Activated CD4-positive, CD25-positive, alpha-beta regulatory T cell treated with anti-CD3 and anti-CD28 coated beads, Interleukin-2, amount 50 U/mL, for 24 hours (primary cell): ENCODE data around the gene ZC3H18.
"Not testable (repeated sequence)": the region's sequence is repeated elsewhere in the genome, so short reads cannot be mapped to it uniquely, and the experiment has no call there.

Source experiments
- ATAC-seq, 2 donors: fragments of 150-1000 bp; cut with Tn5 transposase; one replicate each; pipeline ENCODE4 v1.10.0; 2021; ENCODE audit warnings: mild to moderate bottlenecking in 1 of 2, moderate library complexity in 1 of 2

Gene ZC3H18

GRCh38 chr16:88608076-88608475, 37.9 kb downstream of the ZC3H18 start:
- no peak for ATAC-seq

GRCh38 chr16:88609426-88609825, 39.2 kb downstream of the ZC3H18 start:
- ATAC-seq: not testable (repeated sequence)

GRCh38 chr16:88610080-88610479, 39.9 kb downstream of the ZC3H18 start:
- no peak for ATAC-seq

- ATAC-seq: no peak
These were observed 41.0 kb downstream of the ZC3H18 start for GRCh38 chr16:88610909-88611812.

- no peak for ATAC-seq
These were observed 43.1 kb downstream of the ZC3H18 start for GRCh38 chr16:88613293-88613692.

- ATAC-seq: no peak
These were observed 44.0 kb downstream of the ZC3H18 start for GRCh38 chr16:88613911-88614817.

GRCh38 chr16:88614818-88615580, 44.8 kb downstream of the ZC3H18 start:
- ATAC-seq: no peak

- ATAC-seq: no peak
These were observed 46.1 kb downstream of the ZC3H18 start for GRCh38 chr16:88616320-88616719.

- no peak for ATAC-seq
These were observed 46.5 kb downstream of the ZC3H18 start for GRCh38 chr16:88616736-88617135.

- ATAC-seq: no peak
These were observed 47.2 kb downstream of the ZC3H18 start for GRCh38 chr16:88617268-88618031.

- ATAC-seq: no peak
These were observed 48.2 kb downstream of the ZC3H18 start for GRCh38 chr16:88618182-88618955.

GRCh38 chr16:88618956-88619667, 48.9 kb downstream of the ZC3H18 start:
- ATAC-seq: no peak

GRCh38 chr16:88619859-88620815, 49.9 kb downstream of the ZC3H18 start:
- ATAC-seq: peak; percentile 66 to 86

- no peak for ATAC-seq
These were observed 51.9 kb downstream of the ZC3H18 start for GRCh38 chr16:88622125-88622524.

GRCh38 chr16:88622866-88623265, 52.7 kb downstream of the ZC3H18 start:
- no peak for ATAC-seq

GRCh38 chr16:88623858-88624257, 53.7 kb downstream of the ZC3H18 start:
- ATAC-seq: no peak

GRCh38 chr16:88624481-88624880, 54.3 kb downstream of the ZC3H18 start:
- no peak for ATAC-seq

GRCh38 chr16:88624977-88625576, 54.9 kb downstream of the ZC3H18 start:
- peak in 1 of 2 donors; percentile 56 for ATAC-seq

GRCh38 chr16:88626646-88627045, 56.4 kb downstream of the ZC3H18 start:
- no peak for ATAC-seq
